ENCODE data around the gene PARD3. TPM values are rescaled to one million over a fixed set of nuclear protein-coding genes. Genes with fewer than 3 reads are reported as not detected.
A peak's percentile ranks its signal among the peaks of the same experiment; 100 is the strongest.

The PARD3 gene
- total RNA-seq, 2 donors from 2014 or later, result 36.1 to 48.5 TPM

DNA sequence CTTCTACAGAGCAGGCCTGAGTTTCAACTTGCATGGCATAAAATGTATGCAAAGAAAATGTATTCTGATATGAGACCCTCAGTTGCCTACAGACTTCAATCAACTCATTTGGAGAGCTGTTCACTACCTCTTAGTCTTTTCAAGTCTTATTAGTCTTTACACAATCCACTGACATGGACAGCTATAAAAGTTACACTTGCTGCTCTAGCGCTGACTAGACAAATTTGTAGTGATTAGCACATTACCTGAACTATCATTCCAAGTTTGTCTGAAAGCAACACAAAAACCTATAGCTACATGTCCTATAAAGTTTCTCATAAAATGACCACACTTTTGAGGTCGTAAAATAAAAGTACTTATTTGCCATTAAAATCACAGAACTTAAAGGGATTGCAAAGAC is 83.9 kb downstream of the PARD3 start:
- Histone ChIP-seq H3K9me3 (no peaks in the 10 kb centered on the region), H3K27ac (peak overlapping the region in 1 of 4 donors; percentile 42), H3K36me3 (replicated peaks in 1 of 2; ENCODE audit: insufficient read depth in 1 of 2, low read depth in 2 of 2) (no peaks in the 10 kb centered on the region), H3K4me1 (peaks cover 52% of the 10 kb centered on the region), H3K27me3 (no peaks in the 10 kb centered on the region), H3K4me3 (no peak overlapping the region)
- WGBS, 2 donors, result 72 to 82% methylated on average over 2 of the region's 2 CpGs
- intact Hi-C loops (cut with DNase I), result no loop called here
- TF ChIP-seq CTCF (IDR thresholded peaks at IDR 0.05) (no peak), POLR2A (IDR thresholded peaks at IDR 0.05) (no peak)
- DNase-seq (no peak), ATAC-seq (no peak)

GRCh38 chr10:34730726-34731125 is 84.4 kb downstream of the PARD3 start:
- Histone ChIP-seq H3K36me3 (replicated peaks in 1 of 2; ENCODE audit: insufficient read depth in 1 of 2, low read depth in 2 of 2) (no peaks in the 10 kb centered on the region), H3K27ac (no peak overlapping the region), H3K4me3 (no peak overlapping the region), H3K27me3 (no peaks in the 10 kb centered on the region), H3K9me3 (no peaks in the 10 kb centered on the region), H3K4me1 (peaks cover 52% of the 10 kb centered on the region)
- 85 to 94% methylated on average over 7 of the region's 7 CpGs for WGBS, 2 donors
- ATAC-seq, result no peak
- DNase-seq, result no peak
- intact Hi-C loops (cut with DNase I), result no loop called here
- TF ChIP-seq POLR2A (IDR thresholded peaks at IDR 0.05) (no peak), CTCF (IDR thresholded peaks at IDR 0.05) (no peak)

- H3K27ac ChIP-seq, result no peak overlapping the region
- 67 to 76% methylated on average over 5 of the region's 5 CpGs for WGBS, 2 donors
- no peaks in the 10 kb centered on the region for H3K9me3 ChIP-seq
- peaks cover 52% of the 10 kb centered on the region for H3K4me1 ChIP-seq
- ATAC-seq (no peak), DNase-seq (no peak)
- H3K4me3 ChIP-seq, result no peak overlapping the region
- H3K27me3 ChIP-seq, result no peaks in the 10 kb centered on the region
- intact Hi-C loops (cut with DNase I), result no loop called here
- H3K36me3 ChIP-seq (replicated peaks in 1 of 2; ENCODE audit: insufficient read depth in 1 of 2, low read depth in 2 of 2), result no peaks in the 10 kb centered on the region
- TF ChIP-seq CTCF (IDR thresholded peaks at IDR 0.05) (no peak), POLR2A (IDR thresholded peaks at IDR 0.05) (no peak)
Measured at GRCh38 chr10:34729619-34730018, 85.5 kb downstream of the PARD3 start.

GRCh38 chr10:34728361-34728760 is 86.7 kb downstream of the PARD3 start:
- 72 to 77% methylated on average over 1 of the region's 1 CpG for WGBS, 2 donors
- Histone ChIP-seq H3K4me1 (peaks cover 56% of the 10 kb centered on the region), H3K36me3 (replicated peaks in 1 of 2; ENCODE audit: insufficient read depth in 1 of 2, low read depth in 2 of 2) (no peaks in the 10 kb centered on the region), H3K9me3 (no peaks in the 10 kb centered on the region), H3K27ac (no peak overlapping the region), H3K27me3 (no peaks in the 10 kb centered on the region), H3K4me3 (no peak overlapping the region)
- TF ChIP-seq CTCF (IDR thresholded peaks at IDR 0.05), result no peak
- no peak for TF ChIP-seq POLR2A (IDR thresholded peaks at IDR 0.05)
- ATAC-seq, result no peak
- no peak for DNase-seq
- intact Hi-C loops (cut with DNase I), result no loop called here

DNA sequence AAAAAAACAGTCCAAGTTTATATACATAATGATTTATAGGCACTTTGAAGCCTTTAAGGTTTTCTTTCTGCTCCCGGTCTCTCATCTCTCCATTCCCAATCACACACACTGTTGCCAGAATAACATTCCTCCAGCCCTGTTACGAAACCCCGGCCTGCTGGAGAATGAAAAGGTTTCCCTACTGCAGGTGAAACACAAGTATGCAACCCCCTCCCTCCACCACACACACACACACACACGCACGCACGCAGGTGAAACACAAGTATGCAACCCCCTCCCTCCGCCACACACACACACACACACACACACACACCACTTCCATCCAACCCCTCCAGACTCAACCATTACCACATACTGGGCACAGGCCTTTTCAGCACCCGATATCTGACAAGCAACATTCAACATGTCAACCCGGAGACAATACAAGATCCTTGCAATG is 87.5 kb downstream of the PARD3 start:
- DNase-seq (peak; percentile 39 to 55 (median 55)), ATAC-seq (peak; percentile 62)
- intact Hi-C loops (cut with DNase I), result no loop called here
- H3K36me3 ChIP-seq (replicated peaks in 1 of 2; ENCODE audit: insufficient read depth in 1 of 2, low read depth in 2 of 2), result no peaks in the 10 kb centered on the region
- TF ChIP-seq CTCF (IDR thresholded peaks at IDR 0.05), result no peak
- TF ChIP-seq POLR2A (IDR thresholded peaks at IDR 0.05), result no peak
- no peak overlapping the region for H3K4me3 ChIP-seq
- H3K27me3 ChIP-seq, result no peaks in the 10 kb centered on the region
- H3K4me1 ChIP-seq, result peaks cover 50% of the 10 kb centered on the region
- no peaks in the 10 kb centered on the region for H3K9me3 ChIP-seq
- WGBS, 2 donors, result 46% methylated on average over 9 of the region's 9 CpGs
- H3K27ac ChIP-seq, result peak overlapping the region in 2 of 4 donors; percentile 19 to 33
